ENCODE results near the gene CAMTA1. TPM values are rescaled to one million over a fixed set of nuclear protein-coding genes. Genes with fewer than 3 reads are reported as not detected.

CAMTA1 gene
- total RNA-seq, 2 experiments from 2014 or later, result 43.9 to 73.3 TPM

DNA sequence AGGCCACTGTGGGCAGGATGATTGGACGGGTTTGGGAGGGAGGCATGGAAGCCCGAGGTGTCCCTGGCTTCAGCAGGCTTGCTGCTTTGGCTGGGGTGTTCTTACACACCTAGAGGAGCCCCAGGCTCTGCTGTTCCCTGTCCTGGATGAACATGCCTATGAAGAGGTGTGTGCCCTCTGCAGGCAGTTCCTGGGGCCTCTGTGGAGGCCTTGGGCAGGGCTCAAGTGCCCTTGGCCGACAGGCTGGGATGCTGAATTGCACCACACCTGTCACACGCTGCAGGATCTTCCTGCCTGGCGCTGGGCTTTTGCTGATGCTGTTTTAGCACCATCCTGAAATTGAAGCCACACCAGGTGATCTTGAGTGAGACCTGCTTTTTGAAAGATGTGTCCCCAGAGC, 570.8 kb downstream of the CAMTA1 start:
- ChIA-PET POLR2A (no interaction called here), CTCF (ENCODE audit: unreplicated experiment) (no interaction called here)
- no peaks in the 10 kb centered on the region for H3K36me3 ChIP-seq (ENCODE audit: insufficient read depth, low read length)
- intact Hi-C loops (cut with micrococcal nuclease; ENCODE audit: unreplicated experiment), result no loop called here
- BruUV-seq (replicated peaks), result no TSS peak
- no peak overlapping the region for H3K4me2 ChIP-seq (ENCODE audit: low read length)
- TF ChIP-seq EZH2phosphoT487 (IDR thresholded peaks at IDR 0.05; ENCODE audit: borderline replicate concordance, low read depth, low read length), result no peak
- TF ChIP-seq, protein P1, sequence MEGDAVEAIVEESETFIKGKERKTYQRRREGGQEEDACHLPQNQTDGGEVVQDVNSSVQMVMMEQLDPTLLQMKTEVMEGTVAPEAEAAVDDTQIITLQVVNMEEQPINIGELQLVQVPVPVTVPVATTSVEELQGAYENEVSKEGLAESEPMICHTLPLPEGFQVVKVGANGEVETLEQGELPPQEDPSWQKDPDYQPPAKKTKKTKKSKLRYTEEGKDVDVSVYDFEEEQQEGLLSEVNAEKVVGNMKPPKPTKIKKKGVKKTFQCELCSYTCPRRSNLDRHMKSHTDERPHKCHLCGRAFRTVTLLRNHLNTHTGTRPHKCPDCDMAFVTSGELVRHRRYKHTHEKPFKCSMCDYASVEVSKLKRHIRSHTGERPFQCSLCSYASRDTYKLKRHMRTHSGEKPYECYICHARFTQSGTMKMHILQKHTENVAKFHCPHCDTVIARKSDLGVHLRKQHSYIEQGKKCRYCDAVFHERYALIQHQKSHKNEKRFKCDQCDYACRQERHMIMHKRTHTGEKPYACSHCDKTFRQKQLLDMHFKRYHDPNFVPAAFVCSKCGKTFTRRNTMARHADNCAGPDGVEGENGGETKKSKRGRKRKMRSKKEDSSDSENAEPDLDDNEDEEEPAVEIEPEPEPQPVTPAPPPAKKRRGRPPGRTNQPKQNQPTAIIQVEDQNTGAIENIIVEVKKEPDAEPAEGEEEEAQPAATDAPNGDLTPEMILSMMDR (conservative IDR thresholded peaks at IDR 0.05; ENCODE audit: low read length), result no peak
- H3K27ac ChIP-seq (ENCODE audit: low read depth, low read length, poor library complexity, severe bottlenecking), result no peak overlapping the region
- no peaks in the 10 kb centered on the region for H3K79me2 ChIP-seq (ENCODE audit: insufficient read depth, low read depth, low read length)
- no peaks in the 10 kb centered on the region for H3K9me2 ChIP-seq (ENCODE audit: insufficient read depth, low read length)
- H4K20me1 ChIP-seq (ENCODE audit: insufficient read depth, low read length), result no peaks in the 10 kb centered on the region
- H3K4me1 ChIP-seq (ENCODE audit: insufficient read depth, low read length, poor library complexity, severe bottlenecking), result no peaks in the 10 kb centered on the region
- DNase-seq (ENCODE audit: low spot score), result no peak
- H3K9me3 ChIP-seq (ENCODE audit: low read length), result no peaks in the 10 kb centered on the region
- H2AFZ ChIP-seq (ENCODE audit: low read length), result no peak overlapping the region
- no peak overlapping the region for H3K4me3 ChIP-seq (ENCODE audit: low read depth, low read length, poor library complexity, severe bottlenecking)

DNA sequence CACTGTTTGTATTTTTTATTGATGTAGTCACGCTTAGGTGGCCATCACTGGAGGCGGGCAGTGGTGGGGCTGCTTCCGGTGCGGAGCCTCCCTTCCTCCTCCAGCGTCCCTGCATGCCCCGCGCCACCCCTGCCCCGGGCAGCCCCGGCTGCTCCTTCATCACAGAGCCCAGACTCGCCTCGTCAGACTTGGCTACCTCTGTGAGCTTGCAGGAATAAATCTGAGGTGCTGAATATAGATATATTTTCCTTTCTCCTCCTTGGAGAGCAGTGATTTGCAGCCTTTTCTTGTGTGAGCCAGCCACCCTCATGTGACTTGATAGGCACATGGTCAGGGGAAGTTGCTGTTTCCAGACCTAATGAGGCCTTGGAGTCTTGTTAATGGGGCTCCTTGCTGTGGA, 573.2 kb downstream of the CAMTA1 start:
- no peaks in the 10 kb centered on the region for H3K4me1 ChIP-seq (ENCODE audit: insufficient read depth, low read length, poor library complexity, severe bottlenecking)
- ChIA-PET CTCF (ENCODE audit: unreplicated experiment) (no interaction called here), POLR2A (no interaction called here)
- H2AFZ ChIP-seq (ENCODE audit: low read length), result no peak overlapping the region
- H3K9me3 ChIP-seq (ENCODE audit: low read length), result no peaks in the 10 kb centered on the region
- H3K36me3 ChIP-seq (ENCODE audit: insufficient read depth, low read length), result no peaks in the 10 kb centered on the region
- no peak overlapping the region for H3K27ac ChIP-seq (ENCODE audit: low read depth, low read length, poor library complexity, severe bottlenecking)
- TF ChIP-seq EZH2phosphoT487 (IDR thresholded peaks at IDR 0.05; ENCODE audit: borderline replicate concordance, low read depth, low read length), result no peak
- TF ChIP-seq, protein P1 (conservative IDR thresholded peaks at IDR 0.05; ENCODE audit: low read length), result no peak
- H3K9me2 ChIP-seq (ENCODE audit: insufficient read depth, low read length), result no peaks in the 10 kb centered on the region
- no peaks in the 10 kb centered on the region for H4K20me1 ChIP-seq (ENCODE audit: insufficient read depth, low read length)
- no peak for DNase-seq (ENCODE audit: low spot score)
- no peak overlapping the region for H3K4me2 ChIP-seq (ENCODE audit: low read length)
- no peak overlapping the region for H3K4me3 ChIP-seq (ENCODE audit: low read depth, low read length, poor library complexity, severe bottlenecking)
- intact Hi-C loops (cut with micrococcal nuclease; ENCODE audit: unreplicated experiment), result no loop called here
- BruUV-seq (replicated peaks), result no TSS peak
- H3K79me2 ChIP-seq (ENCODE audit: insufficient read depth, low read depth, low read length), result no peaks in the 10 kb centered on the region

DNA sequence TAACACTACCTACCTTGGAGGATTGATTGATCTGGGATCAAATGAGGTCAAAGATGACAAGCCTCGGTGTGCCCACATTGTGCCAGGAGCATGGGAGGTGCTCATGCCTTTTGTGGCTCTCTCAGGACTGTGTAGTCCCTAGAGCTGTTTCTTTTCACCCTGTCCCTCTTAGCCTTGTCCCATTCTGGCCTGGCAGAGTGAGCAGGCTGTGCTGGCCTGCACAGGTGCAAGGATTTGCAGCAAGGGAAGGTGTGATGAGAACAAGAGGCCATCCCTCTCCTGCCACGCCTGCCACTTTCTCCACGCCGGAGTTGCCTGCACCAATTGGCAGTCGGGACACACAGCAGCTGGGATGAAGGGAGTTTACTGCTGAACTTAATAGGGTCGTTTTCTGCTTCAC, 575.3 kb downstream of the CAMTA1 start:
- Histone ChIP-seq H3K4me1 (ENCODE audit: insufficient read depth, low read length, poor library complexity, severe bottlenecking) (no peaks in the 10 kb centered on the region), H3K9me3 (ENCODE audit: low read length) (no peaks in the 10 kb centered on the region), H3K9me2 (ENCODE audit: insufficient read depth, low read length) (no peaks in the 10 kb centered on the region), H4K20me1 (ENCODE audit: insufficient read depth, low read length) (no peaks in the 10 kb centered on the region), H3K4me3 (ENCODE audit: low read depth, low read length, poor library complexity, severe bottlenecking) (no peak overlapping the region), H3K27ac (ENCODE audit: low read depth, low read length, poor library complexity, severe bottlenecking) (no peak overlapping the region), H3K4me2 (ENCODE audit: low read length) (no peak overlapping the region), H2AFZ (ENCODE audit: low read length) (no peak overlapping the region), H3K36me3 (ENCODE audit: insufficient read depth, low read length) (no peaks in the 10 kb centered on the region), H3K79me2 (ENCODE audit: insufficient read depth, low read depth, low read length) (no peaks in the 10 kb centered on the region)
- DNase-seq (ENCODE audit: low spot score), result no peak
- ChIA-PET CTCF (ENCODE audit: unreplicated experiment) (no interaction called here), POLR2A (no interaction called here)
- TF ChIP-seq EZH2phosphoT487 (IDR thresholded peaks at IDR 0.05; ENCODE audit: borderline replicate concordance, low read depth, low read length), result no peak
- TF ChIP-seq, protein P1 (conservative IDR thresholded peaks at IDR 0.05; ENCODE audit: low read length), result no peak
- intact Hi-C loops (cut with micrococcal nuclease; ENCODE audit: unreplicated experiment), result no loop called here
- no TSS peak for BruUV-seq (replicated peaks)
